Astrocyte (in vitro differentiated cells and primary cell): Measurements from ENCODE around the gene HDGFL3. TPM values are rescaled to one million over a fixed set of nuclear protein-coding genes. Genes with fewer than 3 reads are reported as not detected.

ENCODE experiments used
- DNase-seq: peaks from one replicate; pipeline ENCODE4 v3.0.0-alpha.2; 2010; ENCODE audit warnings: low read depth
- FAIRE-seq: peaks from 2 replicates; lab custom pipeline; 2011; peaks lifted over from hg19 to GRCh38; lab: Jason Lieb, UNC
- H2AFZ ChIP-seq: 2 replicates; pipeline ENCODE4 v1.6.0; 2012; ENCODE audit warnings: low read depth, low read length, inconsistent platforms
- H3K27ac ChIP-seq: 2 replicates; pipeline ENCODE4 v1.5.1; 2011; ENCODE audit warnings: low read depth, low read length, inconsistent platforms
- H3K27me3 ChIP-seq: 2 replicates; pipeline ENCODE4 v1.6.0; 2011; ENCODE audit warnings: low read length, inconsistent platforms; ENCODE audit not compliant: insufficient read depth
- H3K36me3 ChIP-seq: 2 replicates; pipeline ENCODE4 v1.5.1; 2011; ENCODE audit warnings: low read length, inconsistent platforms; ENCODE audit not compliant: insufficient read depth
- H3K4me1 ChIP-seq: 2 replicates; pipeline ENCODE4 v1.5.1; 2011; ENCODE audit warnings: low read length, inconsistent platforms; ENCODE audit not compliant: insufficient read depth
- H3K4me2 ChIP-seq: 2 replicates; pipeline ENCODE4 v1.6.0; 2012; ENCODE audit warnings: low read length, inconsistent platforms
- H3K4me3 ChIP-seq: 2 replicates; pipeline ENCODE4 v1.5.1; 2011; ENCODE audit warnings: low read depth, mild to moderate bottlenecking, low read length, inconsistent platforms; ENCODE audit not compliant: insufficient read depth
- H3K79me2 ChIP-seq: 2 replicates; pipeline ENCODE4 v1.6.0; 2012; ENCODE audit warnings: mild to moderate bottlenecking, low read length, inconsistent platforms; ENCODE audit not compliant: insufficient read depth
- H3K9ac ChIP-seq: 2 replicates; pipeline ENCODE4 v1.6.0; 2012; ENCODE audit warnings: mild to moderate bottlenecking, low read length, inconsistent platforms
- H3K9me3 ChIP-seq: 2 replicates; pipeline ENCODE4 v1.5.1; 2012; ENCODE audit warnings: low read depth, mild to moderate bottlenecking, low read length, inconsistent platforms; ENCODE audit not compliant: insufficient read depth
- H4K20me1 ChIP-seq: 2 replicates; pipeline ENCODE4 v1.6.0; 2012; ENCODE audit warnings: low read length, inconsistent platforms; ENCODE audit not compliant: insufficient read depth
- H3K27ac Mint-ChIP-seq: one replicate; pipeline ENCODE4 v1.8.0; 2021; ENCODE audit warnings: mild to moderate bottlenecking, mixed read lengths; ENCODE audit not compliant: unreplicated experiment
- H3K27me3 Mint-ChIP-seq: one replicate; pipeline ENCODE4 v1.8.0; 2021; ENCODE audit warnings: low read depth, mixed read lengths; ENCODE audit not compliant: unreplicated experiment
- H3K36me3 Mint-ChIP-seq: one replicate; pipeline ENCODE4 v1.8.0; 2021; ENCODE audit warnings: low read depth, mixed read lengths; ENCODE audit not compliant: unreplicated experiment
- H3K4me1 Mint-ChIP-seq: one replicate; pipeline ENCODE4 v1.8.0; 2021; ENCODE audit warnings: low read depth, mixed read lengths; ENCODE audit not compliant: unreplicated experiment
- H3K4me3 Mint-ChIP-seq: one replicate; pipeline ENCODE4 v1.8.0; 2021; ENCODE audit warnings: mild to moderate bottlenecking, moderate library complexity, mixed read lengths; ENCODE audit not compliant: unreplicated experiment
- H3K9me3 Mint-ChIP-seq: one replicate; pipeline ENCODE4 v1.8.0; 2021; ENCODE audit warnings: mild to moderate bottlenecking, mixed read lengths; ENCODE audit not compliant: unreplicated experiment
- CTCF ChIP-seq: IDR thresholded peaks from 2 replicates; pipeline ENCODE4 v1.5.1; 2011; ENCODE audit warnings: low read depth, mild to moderate bottlenecking, inconsistent platforms, low read length, moderate library complexity; ENCODE audit not compliant: insufficient read depth
- EZH2 ChIP-seq: IDR thresholded peaks from 2 replicates; pipeline ENCODE4 v1.6.1; 2012; ENCODE audit warnings: mild to moderate bottlenecking, low read length, inconsistent platforms; ENCODE audit not compliant: insufficient read depth
- total RNA-seq: library from RNA; stranded (reverse); gene quantifications from 2 replicates; pipeline ENCODE4 v1.2.1, GENCODE V29; 2021

The HDGFL3 gene
- total RNA-seq, 1 donor from 2014 or later: 91.9 TPM

DNA sequence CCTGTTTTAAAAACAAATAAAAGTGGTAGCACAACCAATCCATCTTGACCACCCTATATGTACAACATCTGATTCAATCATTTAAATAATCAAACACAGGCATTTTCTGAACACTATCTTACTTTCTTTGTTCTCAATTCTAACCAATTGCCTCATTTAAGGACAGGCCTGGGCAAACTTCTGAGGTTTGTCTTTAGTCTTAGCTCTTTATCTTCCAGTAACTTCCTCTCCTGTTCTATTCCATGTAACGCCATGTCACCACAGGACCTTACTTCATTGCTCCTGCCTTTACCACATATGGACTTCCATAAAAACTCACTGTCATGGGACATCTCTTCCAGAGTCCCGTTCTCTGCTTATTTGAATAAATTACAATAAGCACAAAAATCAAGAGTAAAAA is 14.9 kb downstream of the HDGFL3 start:
- FAIRE-seq: no peak
- no peak overlapping the region for H3K4me3 Mint-ChIP-seq
- Histone ChIP-seq H3K4me2 (no peak overlapping the region), H3K9ac (no peak overlapping the region), H3K27me3 (no peaks in the 10 kb centered on the region), H3K9me3 (no peaks in the 10 kb centered on the region), H3K27ac (no peak overlapping the region), H3K4me1 (no peaks in the 10 kb centered on the region), H3K36me3 (no peaks in the 10 kb centered on the region), H3K79me2 (peaks cover 100% of the 10 kb centered on the region), H2AFZ (no peak overlapping the region), H4K20me1 (peaks cover 72% of the 10 kb centered on the region), H3K4me3 (no peak overlapping the region)
- H3K27ac Mint-ChIP-seq: no peak overlapping the region
- TF ChIP-seq EZH2 (no peak), CTCF (no peak)
- peaks cover 1% of the 10 kb centered on the region for H3K36me3 Mint-ChIP-seq
- H3K27me3 Mint-ChIP-seq: no peaks in the 10 kb centered on the region
- no peaks in the 10 kb centered on the region for H3K9me3 Mint-ChIP-seq
- DNase-seq: no peak
- peaks cover 23% of the 10 kb centered on the region for H3K4me1 Mint-ChIP-seq

GRCh38 chr15:83190450-83190849 is 17.2 kb downstream of the HDGFL3 start:
- no peaks in the 10 kb centered on the region for H3K36me3 ChIP-seq
- H3K4me1 Mint-ChIP-seq: peaks cover 16% of the 10 kb centered on the region
- H3K4me1 ChIP-seq: no peaks in the 10 kb centered on the region
- TF ChIP-seq CTCF: no peak
- no peak for TF ChIP-seq EZH2
- H3K4me3 ChIP-seq: no peak overlapping the region
- FAIRE-seq (no peak), DNase-seq (no peak)
- H3K27me3 ChIP-seq: no peaks in the 10 kb centered on the region
- no peak overlapping the region for H3K4me2 ChIP-seq
- peaks cover 99% of the 10 kb centered on the region for H3K79me2 ChIP-seq
- H3K36me3 Mint-ChIP-seq: peaks cover 4% of the 10 kb centered on the region
- H3K9ac ChIP-seq: no peak overlapping the region
- H3K9me3 ChIP-seq: no peaks in the 10 kb centered on the region
- H3K27ac Mint-ChIP-seq: no peak overlapping the region
- H4K20me1 ChIP-seq: peaks cover 80% of the 10 kb centered on the region
- H3K4me3 Mint-ChIP-seq: no peak overlapping the region
- no peak overlapping the region for H2AFZ ChIP-seq
- no peak overlapping the region for H3K27ac ChIP-seq
- no peaks in the 10 kb centered on the region for H3K27me3 Mint-ChIP-seq
- no peaks in the 10 kb centered on the region for H3K9me3 Mint-ChIP-seq

DNA sequence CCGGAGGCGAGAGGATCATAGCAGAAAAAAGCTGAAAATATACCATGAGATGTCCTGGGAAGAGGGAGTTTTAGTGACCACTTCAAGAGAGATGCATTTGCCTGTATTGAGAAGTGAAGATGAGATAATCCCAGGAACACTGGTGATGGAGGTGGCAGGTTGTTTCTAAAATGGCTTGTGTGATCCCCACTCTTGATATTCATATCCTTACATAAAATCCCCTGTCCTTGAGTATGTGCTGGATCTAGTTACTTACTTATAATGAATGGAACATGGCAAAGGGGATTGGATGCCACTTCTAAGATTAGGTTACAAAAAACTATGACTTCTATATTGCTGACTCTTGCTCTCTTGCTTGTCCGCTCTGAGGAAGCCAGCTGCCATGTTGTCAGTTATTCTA is 22.1 kb downstream of the HDGFL3 start:
- H3K4me1 Mint-ChIP-seq: no peaks in the 10 kb centered on the region
- H4K20me1 ChIP-seq: peaks cover 66% of the 10 kb centered on the region
- peaks cover 9% of the 10 kb centered on the region for H3K36me3 Mint-ChIP-seq
- FAIRE-seq (no peak), DNase-seq (no peak)
- H3K27ac ChIP-seq: no peak overlapping the region
- no peaks in the 10 kb centered on the region for H3K27me3 Mint-ChIP-seq
- no peak overlapping the region for H3K27ac Mint-ChIP-seq
- no peaks in the 10 kb centered on the region for H3K36me3 ChIP-seq
- H3K9ac ChIP-seq: no peak overlapping the region
- no peak overlapping the region for H3K4me3 Mint-ChIP-seq
- no peak overlapping the region for H3K4me3 ChIP-seq
- H3K4me2 ChIP-seq: no peak overlapping the region
- peaks cover 92% of the 10 kb centered on the region for H3K79me2 ChIP-seq
- H3K9me3 ChIP-seq: no peaks in the 10 kb centered on the region
- H3K27me3 ChIP-seq: no peaks in the 10 kb centered on the region
- TF ChIP-seq EZH2: no peak
- TF ChIP-seq CTCF: no peak
- no peaks in the 10 kb centered on the region for H3K9me3 Mint-ChIP-seq
- no peak overlapping the region for H2AFZ ChIP-seq
- no peaks in the 10 kb centered on the region for H3K4me1 ChIP-seq
